ENCODE results near the gene CSH2. TPM values are rescaled to one million over a fixed set of nuclear protein-coding genes. Genes with fewer than 3 reads are reported as not detected.
A peak's percentile ranks its signal among the peaks of the same experiment; 100 is the strongest.

The CSH2 gene
- total and polyA plus RNA-seq, 2 of the 13 experiments (the other 11 are each of a cell fraction or from before 2014, with no cell fraction given), result not detected

DNA sequence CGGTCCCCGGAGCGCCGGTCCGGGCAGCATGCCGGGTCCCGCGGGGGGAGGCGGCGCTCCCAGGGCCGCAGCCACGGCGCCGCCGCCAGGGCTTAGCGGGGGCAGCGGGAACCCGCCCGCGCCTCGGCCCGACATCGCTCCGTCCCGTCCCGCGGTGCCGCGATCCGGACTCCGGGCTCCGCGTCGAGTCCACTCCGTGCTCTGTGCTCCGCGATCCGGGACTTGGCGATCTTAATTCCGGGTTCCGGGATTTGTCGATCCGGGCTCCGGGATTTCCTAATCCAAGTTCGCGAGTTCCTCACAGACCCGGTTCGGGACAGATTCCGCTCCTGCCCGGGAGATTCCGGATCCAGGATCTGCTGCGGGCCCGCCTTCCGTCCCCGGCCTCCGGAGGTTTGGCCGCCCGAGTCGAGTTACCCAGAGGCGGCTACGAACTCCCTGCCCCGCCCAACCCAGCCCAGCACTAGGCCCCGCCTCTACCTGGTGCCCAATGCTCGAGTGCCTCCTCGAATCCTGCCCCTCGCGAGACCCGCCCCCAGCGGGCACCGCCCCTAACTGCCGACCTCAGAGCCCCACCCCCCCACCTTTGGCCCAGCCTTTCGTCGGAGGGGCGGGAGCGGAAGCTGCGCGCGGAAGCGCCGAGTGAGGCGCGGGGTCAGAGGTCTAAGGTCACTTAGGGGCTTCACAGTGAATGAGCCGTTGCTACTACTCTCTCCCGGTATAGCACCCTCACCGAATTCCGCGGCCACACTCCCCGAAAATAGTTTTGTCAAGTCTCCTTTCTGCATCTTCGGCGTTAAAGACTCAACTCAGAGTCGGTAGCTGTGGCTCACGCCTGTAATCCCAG lies 30.7 kb downstream of the CSH2 start, which contains the start of gene SMARCD2 (continued):
- TF ChIP-seq, protein P1, sequence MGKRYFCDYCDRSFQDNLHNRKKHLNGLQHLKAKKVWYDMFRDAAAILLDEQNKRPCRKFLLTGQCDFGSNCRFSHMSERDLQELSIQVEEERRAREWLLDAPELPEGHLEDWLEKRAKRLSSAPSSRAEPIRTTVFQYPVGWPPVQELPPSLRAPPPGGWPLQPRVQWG (CRISPR knock-in tag; IDR thresholded peaks at IDR 0.05; ENCODE audit: borderline replicate concordance, low read depth), result no peak
- TF ChIP-seq FOSL1 (CRISPR knock-in tag; IDR thresholded peaks at IDR 0.05; ENCODE audit: borderline replicate concordance) (0 out of 2 replicates have a peak, but pooled peaks have one; percentile 54), ISL2 (CRISPR knock-in tag; IDR thresholded peaks at IDR 0.05) (peak; percentile 91), EP300 (IDR thresholded peaks at IDR 0.05; ENCODE audit: low read depth in 2 of 2, low read length in 2 of 2) (peak; percentile 57 to 78; a peak in 3 of 4 replicates), EP300 (CRISPR knock-in tag; IDR thresholded peaks at IDR 0.05; ENCODE audit: borderline replicate concordance) (no peak), HHEX (CRISPR knock-in tag; IDR thresholded peaks at IDR 0.05) (no peak; the same call in 1 of the 2 replicates), ZNF562 (CRISPR knock-in tag; IDR thresholded peaks at IDR 0.05; ENCODE audit: borderline replicate concordance) (0 out of 2 replicates have a peak, but pooled peaks have one; percentile 75), DNMT1 (CRISPR knock-in tag; IDR thresholded peaks at IDR 0.05) (peak; percentile 93), RBM39 (IDR thresholded peaks at IDR 0.05; ENCODE audit: low read depth, low read length, poor library complexity, severe bottlenecking) (peak; percentile 99), ZNF160 (CRISPR knock-in tag; IDR thresholded peaks at IDR 0.05) (no peak; the same call in none of the 2 replicates), ZFP90 (CRISPR knock-in tag; IDR thresholded peaks at IDR 0.05; ENCODE audit: borderline replicate concordance) (peak; percentile 97)
- TF ChIP-seq, protein P2, sequence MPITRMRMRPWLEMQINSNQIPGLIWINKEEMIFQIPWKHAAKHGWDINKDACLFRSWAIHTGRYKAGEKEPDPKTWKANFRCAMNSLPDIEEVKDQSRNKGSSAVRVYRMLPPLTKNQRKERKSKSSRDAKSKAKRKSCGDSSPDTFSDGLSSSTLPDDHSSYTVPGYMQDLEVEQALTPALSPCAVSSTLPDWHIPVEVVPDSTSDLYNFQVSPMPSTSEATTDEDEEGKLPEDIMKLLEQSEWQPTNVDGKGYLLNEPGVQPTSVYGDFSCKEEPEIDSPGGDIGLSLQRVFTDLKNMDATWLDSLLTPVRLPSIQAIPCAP (CRISPR knock-in tag; IDR thresholded peaks at IDR 0.05; ENCODE audit: low read depth), result no peak; the same call in 1 of the 2 replicates
- TF ChIP-seq, protein P3, sequence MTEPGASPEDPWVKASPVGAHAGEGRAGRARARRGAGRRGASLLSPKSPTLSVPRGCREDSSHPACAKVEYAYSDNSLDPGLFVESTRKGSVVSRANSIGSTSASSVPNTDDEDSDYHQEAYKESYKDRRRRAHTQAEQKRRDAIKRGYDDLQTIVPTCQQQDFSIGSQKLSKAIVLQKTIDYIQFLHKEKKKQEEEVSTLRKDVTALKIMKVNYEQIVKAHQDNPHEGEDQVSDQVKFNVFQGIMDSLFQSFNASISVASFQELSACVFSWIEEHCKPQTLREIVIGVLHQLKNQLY (CRISPR knock-in tag; IDR thresholded peaks at IDR 0.05), result 0 out of 2 replicates have a peak, but pooled peaks have one; percentile 31
- TF ChIP-seq, protein P4, sequence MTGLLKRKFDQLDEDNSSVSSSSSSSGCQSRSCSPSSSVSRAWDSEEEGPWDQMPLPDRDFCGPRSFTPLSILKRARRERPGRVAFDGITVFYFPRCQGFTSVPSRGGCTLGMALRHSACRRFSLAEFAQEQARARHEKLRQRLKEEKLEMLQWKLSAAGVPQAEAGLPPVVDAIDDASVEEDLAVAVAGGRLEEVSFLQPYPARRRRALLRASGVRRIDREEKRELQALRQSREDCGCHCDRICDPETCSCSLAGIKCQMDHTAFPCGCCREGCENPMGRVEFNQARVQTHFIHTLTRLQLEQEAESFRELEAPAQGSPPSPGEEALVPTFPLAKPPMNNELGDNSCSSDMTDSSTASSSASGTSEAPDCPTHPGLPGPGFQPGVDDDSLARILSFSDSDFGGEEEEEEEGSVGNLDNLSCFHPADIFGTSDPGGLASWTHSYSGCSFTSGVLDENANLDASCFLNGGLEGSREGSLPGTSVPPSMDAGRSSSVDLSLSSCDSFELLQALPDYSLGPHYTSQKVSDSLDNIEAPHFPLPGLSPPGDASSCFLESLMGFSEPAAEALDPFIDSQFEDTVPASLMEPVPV (CRISPR knock-in tag; IDR thresholded peaks at IDR 0.05), result peak; percentile 99
- TF ChIP-seq, protein P5, sequence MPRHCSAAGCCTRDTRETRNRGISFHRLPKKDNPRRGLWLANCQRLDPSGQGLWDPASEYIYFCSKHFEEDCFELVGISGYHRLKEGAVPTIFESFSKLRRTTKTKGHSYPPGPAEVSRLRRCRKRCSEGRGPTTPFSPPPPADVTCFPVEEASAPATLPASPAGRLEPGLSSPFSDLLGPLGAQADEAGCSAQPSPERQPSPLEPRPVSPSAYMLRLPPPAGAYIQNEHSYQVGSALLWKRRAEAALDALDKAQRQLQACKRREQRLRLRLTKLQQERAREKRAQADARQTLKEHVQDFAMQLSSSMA (CRISPR knock-in tag; IDR thresholded peaks at IDR 0.05), result peak; percentile 97
